AG08396 (cell line): ENCODE data around the gene UBL5.

Source experiments
- DNase-seq: peaks from one replicate; pipeline ENCODE4 v3.0.0; 2012; ENCODE audit warnings: low spot score, mixed read lengths

The UBL5 gene

GRCh38 chr19:9854282-9854846 is 26.6 kb downstream of the UBL5 start:
- DNase-seq: no peak

GRCh38 chr19:9856609-9857008 is 28.9 kb downstream of the UBL5 start:
- DNase-seq: no peak

GRCh38 chr19:9857076-9857721 is 29.5 kb downstream of the UBL5 start:
- no peak for DNase-seq

- DNase-seq: no peak
Observed at GRCh38 chr19:9857920-9858746, 30.4 kb downstream of the UBL5 start.

- DNase-seq: no peak
Observed at GRCh38 chr19:9858766-9859165, 31.0 kb downstream of the UBL5 start.

GRCh38 chr19:9860407-9860806 is 32.7 kb downstream of the UBL5 start:
- no peak for DNase-seq

- no peak for DNase-seq
Observed at GRCh38 chr19:9861503-9861902, 33.8 kb downstream of the UBL5 start.

GRCh38 chr19:9862938-9863337 is 35.2 kb downstream of the UBL5 start:
- DNase-seq: no peak

- no peak for DNase-seq
Observed at GRCh38 chr19:9863759-9864158, 36.0 kb downstream of the UBL5 start.

GRCh38 chr19:9865732-9866501 is 38.2 kb downstream of the UBL5 start:
- no peak for DNase-seq

- DNase-seq: no peak
Observed at GRCh38 chr19:9868983-9869617, 41.4 kb downstream of the UBL5 start.

GRCh38 chr19:9871626-9872338 is 44.1 kb downstream of the UBL5 start:
- DNase-seq: no peak

- no peak for DNase-seq
Observed at GRCh38 chr19:9872618-9873242, 45.0 kb downstream of the UBL5 start.

GRCh38 chr19:9875031-9875627 is 47.4 kb downstream of the UBL5 start:
- no peak for DNase-seq

GRCh38 chr19:9875796-9876195 is 48.1 kb downstream of the UBL5 start:
- no peak for DNase-seq

GRCh38 chr19:9877780-9878510 is 50.2 kb downstream of the UBL5 start:
- no peak for DNase-seq

- no peak for DNase-seq
Observed at GRCh38 chr19:9878511-9879196, 50.9 kb downstream of the UBL5 start.
